HG03103 (cell line): Measurements from ENCODE around the gene COX20.
"Not testable (repeated sequence)": the region's sequence is repeated elsewhere in the genome, so short reads cannot be mapped to it uniquely, and the experiment has no call there.

Source experiments
- ATAC-seq: cut with Tn5 transposase; IDR thresholded peaks from one replicate; pipeline ENCODE4 v1.9.1; 2021; ENCODE audit warnings: low read depth; ENCODE audit not compliant: unreplicated experiment

COX20 gene

GRCh38 chr1:244821134-244821533 is 14.3 kb upstream of the COX20 start:
- ATAC-seq, result no peak

GRCh38 chr1:244822878-244823277 is 12.6 kb upstream of the COX20 start:
- ATAC-seq, result no peak

DNA sequence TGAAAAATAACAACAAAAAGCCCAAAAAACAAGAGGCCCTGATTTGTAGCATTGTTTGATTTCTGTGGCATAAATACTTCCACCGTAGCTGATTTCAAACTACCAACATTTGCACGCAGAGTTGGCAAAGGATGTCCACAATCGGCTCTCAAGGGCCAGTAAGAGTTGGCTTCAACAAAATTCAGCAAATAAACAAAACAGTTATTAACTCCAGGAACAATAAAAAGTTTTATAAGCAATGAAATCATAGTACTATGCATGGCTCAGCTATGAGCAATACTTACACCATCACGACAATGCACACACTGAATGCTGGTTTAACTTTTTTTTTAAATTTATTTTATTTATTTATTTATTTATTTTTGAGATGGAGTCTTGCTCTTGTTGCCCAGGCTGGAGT is 8.7 kb upstream of the COX20 start:
- no peak for ATAC-seq

DNA sequence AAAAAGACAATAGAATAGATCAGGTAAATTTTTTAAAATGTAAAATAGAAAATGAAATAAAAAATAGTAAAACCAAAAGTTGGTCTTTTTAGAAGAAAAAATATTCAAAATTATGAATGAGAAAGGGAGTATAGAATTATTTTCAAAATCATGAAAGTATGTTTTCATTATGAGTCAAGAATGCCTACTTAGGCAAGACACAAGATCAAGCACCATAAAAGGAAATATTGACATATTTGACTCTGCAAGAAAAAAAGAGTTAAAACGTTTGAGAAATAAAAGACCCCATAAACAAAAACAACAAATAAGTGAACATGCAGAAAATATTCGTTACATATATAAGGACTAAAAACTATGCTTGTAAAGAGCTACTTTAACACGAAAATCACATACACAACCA is 4.8 kb upstream of the COX20 start:
- ATAC-seq, result no peak

DNA sequence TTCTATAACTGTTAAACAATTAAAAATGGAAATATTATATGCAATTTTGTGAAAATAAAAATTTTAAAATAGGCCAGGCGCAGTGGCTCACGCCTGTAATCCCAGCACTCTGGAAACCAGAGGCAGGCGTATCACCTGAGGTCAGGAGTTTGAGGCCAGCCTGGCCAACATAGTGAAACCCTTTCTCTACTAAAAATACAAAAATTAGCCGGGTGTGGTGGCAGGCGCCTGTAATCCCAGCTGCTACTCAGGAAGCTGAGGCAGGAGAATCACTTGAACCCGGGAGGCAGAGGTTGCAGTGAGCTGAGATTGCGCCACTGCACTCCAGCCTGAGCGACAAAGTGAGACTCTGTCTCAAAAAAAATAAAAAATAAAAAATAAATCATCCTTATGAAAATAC is 2.2 kb upstream of the COX20 start:
- not testable (repeated sequence) for ATAC-seq

- no peak for ATAC-seq
These were observed 1.5 kb upstream of the COX20 start for GRCh38 chr1:244833734-244834542.

DNA sequence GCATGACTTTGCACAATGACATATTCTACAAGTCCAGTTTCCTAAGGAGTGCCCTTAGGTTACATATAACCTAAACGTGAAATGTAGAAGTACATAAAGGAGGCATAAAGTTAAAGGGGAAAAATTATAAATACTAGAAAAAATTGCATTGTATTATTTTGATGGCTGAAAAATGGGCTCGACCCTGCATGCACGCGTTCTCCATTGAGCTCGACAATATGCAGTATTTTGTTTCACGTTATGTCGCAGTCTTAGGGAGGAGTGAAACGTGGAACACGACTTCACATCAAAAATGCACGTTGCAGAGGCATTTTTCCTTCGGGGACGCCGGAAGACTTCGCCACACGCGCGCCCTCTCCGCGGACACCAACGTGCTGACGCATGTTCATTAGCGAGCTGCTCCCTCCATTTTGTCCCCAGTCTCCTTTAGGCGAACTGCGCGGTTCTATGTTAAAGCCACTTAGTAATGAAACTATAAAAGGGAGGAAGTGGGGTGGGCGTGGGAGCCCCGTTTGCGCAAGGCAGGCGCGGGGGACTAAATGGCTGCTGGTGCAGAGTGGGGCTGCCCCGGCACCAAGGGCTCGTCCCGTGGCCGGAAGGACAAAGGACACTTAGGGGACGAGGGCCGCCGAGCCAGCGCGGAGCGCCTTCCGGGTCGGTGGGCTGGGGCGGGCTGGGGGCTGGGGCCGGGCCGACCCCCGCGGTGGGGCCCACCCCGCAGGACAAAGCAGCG is 749 bp upstream of the COX20 start:
- peak; percentile 65 for ATAC-seq

GRCh38 chr1:244836135-244836521 is 670 bp downstream of the COX20 start:
- ATAC-seq, result no peak

DNA sequence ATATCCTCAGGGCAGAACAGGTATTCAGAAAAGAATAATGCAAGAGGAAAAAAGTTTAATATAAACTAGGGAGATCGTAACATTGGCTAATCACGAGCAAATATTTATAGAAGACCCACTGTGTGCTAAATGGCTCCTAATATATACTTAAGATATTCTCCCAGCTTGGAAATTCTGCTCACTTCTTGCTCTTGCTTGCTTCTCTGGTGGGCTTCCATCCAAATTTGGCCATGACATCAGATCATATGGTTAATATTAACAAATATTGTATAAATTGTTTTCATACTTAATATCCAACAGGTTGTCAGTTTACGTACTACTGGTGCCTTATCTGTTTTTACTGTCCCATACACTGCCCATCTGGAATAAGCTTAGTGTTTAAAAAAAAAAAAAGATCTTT is 1.1 kb downstream of the COX20 start:
- ATAC-seq, result no peak

DNA sequence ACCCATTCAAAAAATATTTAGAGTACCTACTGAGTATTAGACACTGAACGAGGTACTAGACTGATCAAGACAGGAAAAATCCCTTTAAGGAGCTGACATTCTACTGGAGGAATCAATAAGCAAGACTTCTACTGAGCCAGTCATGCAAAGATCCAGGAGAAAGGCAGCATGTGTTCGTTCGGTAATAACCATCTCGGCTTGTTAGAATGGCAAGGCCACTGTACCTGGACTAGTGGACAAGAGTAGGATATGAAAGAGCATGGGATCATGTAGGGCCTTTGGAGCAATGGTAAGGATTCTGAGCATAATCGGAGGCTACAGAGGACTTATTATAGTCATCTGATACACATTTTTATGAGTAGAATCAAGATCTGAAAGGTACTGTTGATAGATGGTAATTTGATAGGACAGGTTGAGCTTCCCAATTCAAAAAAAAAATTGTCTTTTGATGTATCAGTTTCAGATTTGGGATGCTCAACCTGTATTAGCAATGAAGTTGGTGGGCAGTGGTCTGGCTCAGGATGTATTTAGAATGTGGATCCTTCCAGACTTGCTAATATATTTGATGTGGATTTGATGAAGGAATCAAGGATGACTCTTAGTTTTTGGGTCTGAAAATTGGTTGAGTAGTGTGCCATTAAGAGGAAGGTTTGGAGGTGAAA is 2.3 kb downstream of the COX20 start:
- no peak for ATAC-seq

DNA sequence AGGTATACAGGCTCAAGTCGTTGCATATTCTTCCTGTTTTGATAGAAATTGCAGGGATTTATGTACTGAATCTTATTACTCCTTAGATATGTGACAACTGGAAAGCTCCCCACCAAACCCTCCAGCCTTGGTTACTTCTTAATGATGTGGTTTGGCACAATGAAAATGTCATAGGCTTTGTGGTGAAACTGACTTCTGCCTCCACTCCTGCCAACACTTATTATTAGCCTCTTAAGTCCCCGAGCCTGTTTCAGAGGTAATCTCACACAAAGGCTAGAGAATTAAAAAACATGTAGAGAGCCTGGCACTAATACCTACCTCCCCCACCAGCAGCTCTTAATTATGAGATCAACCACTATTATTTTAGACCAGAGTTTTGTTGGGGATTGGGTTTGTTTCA is 4.2 kb downstream of the COX20 start:
- no peak for ATAC-seq

DNA sequence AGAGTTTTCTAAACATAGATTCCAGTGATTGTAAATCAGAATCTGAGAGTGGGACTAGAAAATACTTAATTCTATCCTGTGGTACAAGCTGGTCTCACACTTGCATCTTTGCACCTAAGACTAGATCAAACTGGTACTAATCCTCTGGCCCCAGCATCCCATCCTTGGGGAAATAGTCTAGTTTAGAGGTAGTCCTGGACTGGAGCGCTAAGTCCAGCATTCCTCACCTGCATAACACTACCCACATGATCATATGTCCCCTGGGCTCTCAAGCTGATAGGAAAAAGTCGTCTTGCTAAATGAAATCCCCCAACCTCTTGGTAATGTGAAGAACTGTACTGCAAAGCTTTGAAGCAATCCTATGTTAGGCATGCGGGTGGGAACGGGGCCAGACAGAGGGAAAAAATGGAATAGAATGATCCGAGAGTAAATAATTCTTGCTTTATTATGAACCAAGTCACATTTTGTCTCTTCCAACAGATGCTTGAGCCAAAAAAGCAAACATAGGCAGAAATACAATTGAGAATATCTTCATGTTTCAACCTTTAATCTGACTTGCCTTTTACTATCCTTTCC is 4.8 kb downstream of the COX20 start:
- no peak for ATAC-seq

GRCh38 chr1:244841273-244841927 is 5.9 kb downstream of the COX20 start:
- no peak for ATAC-seq

GRCh38 chr1:244843148-244843978 is 7.9 kb downstream of the COX20 start:
- no peak for ATAC-seq

GRCh38 chr1:244844155-244845121 is 9.0 kb downstream of the COX20 start:
- ATAC-seq, result no peak

DNA sequence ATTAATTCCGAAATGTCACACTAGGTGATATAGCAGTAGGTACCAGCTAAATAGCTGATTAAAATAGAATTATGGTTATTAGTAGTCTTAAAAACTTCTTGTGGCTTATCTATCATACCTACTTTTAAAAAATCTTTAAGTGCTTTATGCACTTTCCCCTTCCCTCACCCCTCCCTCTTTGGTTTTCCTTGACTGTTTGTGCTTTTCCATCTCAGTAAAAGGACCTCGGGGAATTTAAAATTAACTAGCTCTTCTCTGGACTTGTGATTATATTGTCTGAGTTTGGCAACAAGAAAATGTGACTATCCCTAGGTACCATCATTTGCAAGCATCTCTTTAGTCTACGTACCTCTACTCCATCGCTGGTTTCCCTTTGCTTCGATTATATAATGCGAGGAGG is 11.2 kb downstream of the COX20 start:
- ATAC-seq, result no peak

GRCh38 chr1:244849189-244849866 is 13.9 kb downstream of the COX20 start:
- no peak for ATAC-seq
